Effector CD8-positive, alpha-beta T cell (primary cell): ENCODE measurements around the gene POU2AF3.
"Not testable (repeated sequence)": the region's sequence is repeated elsewhere in the genome, so short reads cannot be mapped to it uniquely, and the experiment has no call there.

ENCODE experiments used
- DNase-seq: peaks from one replicate; lab custom pipeline; 2025; lab: John Stamatoyannopoulos, UW
- total RNA-seq, 4 experiments: gene quantifications; one replicate each; lab custom pipeline; 2026; lab: John Stamatoyannopoulos, UW

The POU2AF3 gene, protein sequence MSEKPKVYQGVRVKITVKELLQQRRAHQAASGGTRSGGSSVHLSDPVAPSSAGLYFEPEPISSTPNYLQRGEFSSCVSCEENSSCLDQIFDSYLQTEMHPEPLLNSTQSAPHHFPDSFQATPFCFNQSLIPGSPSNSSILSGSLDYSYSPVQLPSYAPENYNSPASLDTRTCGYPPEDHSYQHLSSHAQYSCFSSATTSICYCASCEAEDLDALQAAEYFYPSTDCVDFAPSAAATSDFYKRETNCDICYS
- total RNA-seq = 0 reads per million in 4 experiments

- no peak for DNase-seq
Observed at GRCh38 chr11:111298413-111299100, at the start of gene POU2AF3. TSS of gene POU2AF3 (plus strand) at chr11:111298546. CDS start at chr11:111298582, 36 bp downstream.

DNA sequence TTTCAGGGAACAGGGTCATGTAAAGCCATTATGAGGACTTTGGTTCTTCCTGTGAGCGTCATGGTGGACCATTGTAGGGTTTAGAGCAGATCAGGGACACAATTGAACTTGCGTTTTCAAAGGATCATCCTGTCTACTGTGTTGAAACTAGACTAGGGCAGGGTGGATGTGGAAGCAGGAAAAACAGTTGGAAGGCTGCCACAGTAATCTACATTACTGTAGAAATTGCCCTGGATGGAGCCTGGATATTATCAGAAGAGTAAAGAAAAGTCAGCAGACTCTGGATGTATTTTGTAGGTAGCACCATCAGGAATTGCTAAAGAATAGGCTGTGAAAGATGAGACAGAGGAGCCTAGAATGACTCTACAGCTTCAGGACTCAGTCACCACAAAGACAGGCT, 47.4 kb upstream of the POU2AF3 start:
- no peak for DNase-seq

GRCh38 chr11:111253131-111253530, 45.2 kb upstream of the POU2AF3 start:
- DNase-seq = no peak

GRCh38 chr11:111253630-111254029, 44.7 kb upstream of the POU2AF3 start:
- DNase-seq = no peak

DNA sequence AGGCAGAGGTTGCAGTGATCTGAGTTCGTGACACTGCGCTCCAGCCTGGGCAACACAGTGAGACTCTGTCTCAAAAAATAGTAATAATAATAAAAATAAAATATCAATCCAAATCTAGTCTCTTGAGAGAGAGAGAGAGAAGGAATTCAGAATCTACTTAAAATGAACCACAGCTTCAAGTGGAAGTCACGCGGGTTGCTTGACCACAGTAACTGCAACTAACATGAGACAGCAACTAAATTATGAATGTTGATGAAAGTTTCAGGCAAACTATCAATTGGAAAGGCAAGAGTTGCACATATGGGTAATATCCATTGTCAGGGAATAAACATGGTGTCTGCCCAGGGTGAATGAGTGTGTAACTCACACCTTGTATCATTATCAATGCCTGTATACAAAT, 40.3 kb upstream of the POU2AF3 start:
- no peak for DNase-seq

GRCh38 chr11:111259896-111260295, 38.5 kb upstream of the POU2AF3 start:
- no peak for DNase-seq

DNA sequence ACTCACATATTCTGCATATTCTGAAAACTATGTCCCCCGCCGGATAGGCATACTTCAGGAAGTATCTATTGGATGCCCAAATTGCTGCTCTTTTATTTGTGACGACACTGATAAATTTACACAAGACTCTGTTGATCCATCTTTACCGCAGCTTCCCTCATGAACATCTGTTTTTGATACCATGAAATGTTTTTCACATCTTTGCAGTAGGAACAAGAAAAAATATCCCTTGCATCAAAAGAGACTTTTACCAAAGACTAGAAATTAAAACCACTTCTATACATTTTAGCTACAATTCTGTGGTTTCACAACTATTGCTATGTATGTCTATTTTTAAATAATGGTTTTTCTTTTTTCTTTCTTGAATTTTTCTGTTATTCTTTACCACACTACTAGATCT, 37.5 kb upstream of the POU2AF3 start:
- no peak for DNase-seq

DNA sequence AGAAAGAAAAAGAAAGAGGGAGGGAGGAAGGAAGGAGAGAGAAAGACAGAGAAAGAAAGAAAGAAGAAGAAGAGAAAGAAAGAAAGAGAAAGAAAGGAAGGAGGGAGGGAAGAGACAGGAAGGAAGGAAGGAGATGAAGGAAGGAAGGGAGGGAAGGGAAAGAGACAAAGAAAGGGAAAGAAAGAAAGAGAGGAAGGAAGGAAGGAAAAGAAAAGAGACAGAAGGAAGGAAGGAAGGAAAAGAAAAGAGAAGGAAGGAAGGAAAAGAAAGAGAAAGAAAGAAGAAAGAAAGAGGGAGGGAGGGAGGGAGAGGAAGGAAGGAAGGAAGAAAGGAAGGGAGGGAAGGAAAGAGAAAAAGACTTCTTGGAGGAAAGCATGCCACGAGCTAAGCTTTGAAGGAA, 33.7 kb upstream of the POU2AF3 start:
- DNase-seq = no peak

- DNase-seq = no peak
Observed at GRCh38 chr11:111265421-111265820, 32.9 kb upstream of the POU2AF3 start.

- DNase-seq = not testable (repeated sequence)
Observed at GRCh38 chr11:111268303-111268702, 30.0 kb upstream of the POU2AF3 start.

GRCh38 chr11:111269146-111269868, 29.0 kb upstream of the POU2AF3 start:
- DNase-seq = no peak

- no peak for DNase-seq
Observed at GRCh38 chr11:111272420-111272819, 25.9 kb upstream of the POU2AF3 start.

GRCh38 chr11:111282562-111283075, 15.7 kb upstream of the POU2AF3 start:
- no peak for DNase-seq

DNA sequence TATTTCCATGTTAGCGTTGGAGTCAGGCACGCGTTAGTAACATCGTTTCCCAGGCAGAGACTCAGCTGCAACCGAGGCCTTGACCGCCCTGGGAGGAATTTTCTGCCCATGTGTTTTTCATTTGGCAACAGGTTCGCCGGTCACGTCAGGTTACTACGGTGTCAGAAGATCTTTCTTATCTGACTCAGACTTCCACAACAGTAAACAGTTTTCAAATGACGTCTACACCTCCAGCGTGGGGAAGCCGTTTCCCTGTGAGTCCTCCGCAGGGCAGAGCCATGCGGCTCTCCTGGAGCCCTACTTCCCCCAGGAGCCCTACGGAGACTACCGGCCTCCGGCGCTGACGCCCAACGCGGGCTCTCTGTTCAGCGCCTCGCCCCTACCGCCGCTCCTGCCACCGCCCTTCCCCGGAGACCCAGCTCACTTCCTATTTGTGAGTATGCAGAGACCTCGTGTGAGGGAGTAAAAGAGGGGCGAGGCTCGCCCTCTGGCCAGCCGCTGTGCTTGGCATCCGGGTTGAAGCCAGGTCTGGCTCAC, 14.3 kb upstream of the POU2AF3 start:
- DNase-seq = no peak

DNA sequence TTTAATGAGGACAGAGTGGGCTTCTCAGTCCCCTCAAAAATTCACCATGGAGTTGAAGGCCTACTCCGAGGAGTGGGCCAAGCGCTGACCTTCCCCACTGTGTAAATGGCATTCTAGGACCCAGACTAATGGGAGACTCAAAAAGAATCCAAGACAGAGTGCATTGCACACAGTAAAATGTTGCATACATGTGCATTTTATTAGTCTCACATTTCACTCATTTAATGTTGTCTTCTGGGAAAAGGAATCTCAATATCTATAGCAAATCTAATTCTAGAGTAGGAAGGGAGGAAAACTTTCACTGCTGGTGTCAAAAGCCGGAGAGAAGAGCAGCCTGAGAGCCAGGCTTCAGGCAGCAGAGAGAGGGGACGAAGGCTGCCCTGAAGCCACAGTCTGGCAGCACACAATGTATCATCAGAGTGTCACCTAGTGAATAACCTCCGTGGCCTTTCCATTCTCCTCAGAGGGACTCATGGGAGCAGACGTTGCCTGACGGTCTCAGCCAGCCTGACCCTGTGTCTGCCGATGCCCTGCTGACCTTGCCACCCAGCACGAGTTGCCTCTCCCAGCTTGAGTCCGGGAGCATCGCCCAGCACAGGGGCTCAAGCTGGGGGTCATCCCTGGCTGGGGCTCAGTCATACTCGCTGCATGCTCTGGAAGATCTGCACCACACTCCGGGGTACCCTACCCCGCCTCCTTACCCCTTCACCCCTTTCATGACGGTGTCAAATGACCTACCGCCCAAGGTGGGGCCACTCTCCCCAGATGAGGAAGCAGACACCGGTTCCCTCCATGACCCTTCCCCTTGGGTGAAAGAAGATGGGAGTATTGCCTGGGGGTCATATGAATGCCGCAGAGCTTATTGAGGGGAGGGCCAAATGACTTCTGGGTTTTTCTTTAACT, 12.9 kb upstream of the POU2AF3 start:
- no peak for DNase-seq

- no peak for DNase-seq
Observed at GRCh38 chr11:111291764-111292163, 6.6 kb upstream of the POU2AF3 start.

DNA sequence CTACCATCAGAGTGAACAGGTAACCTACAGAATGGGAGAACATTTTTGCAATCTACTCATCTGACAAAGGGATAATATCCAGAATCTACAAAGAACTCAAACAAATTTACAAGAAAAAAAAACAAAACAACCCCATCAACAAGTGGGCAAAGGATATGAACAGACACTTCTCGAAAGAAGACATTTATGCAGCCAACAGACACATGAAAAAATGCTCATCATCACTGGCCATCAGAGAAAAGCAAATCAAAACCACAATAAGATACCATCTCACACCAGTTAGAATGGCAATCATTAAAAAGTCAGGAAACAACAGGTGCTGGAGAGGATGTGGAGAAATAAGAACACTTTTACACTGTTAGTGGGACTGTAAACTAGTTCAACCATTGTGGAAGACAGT, 5.9 kb upstream of the POU2AF3 start:
- DNase-seq = not testable (repeated sequence)

DNA sequence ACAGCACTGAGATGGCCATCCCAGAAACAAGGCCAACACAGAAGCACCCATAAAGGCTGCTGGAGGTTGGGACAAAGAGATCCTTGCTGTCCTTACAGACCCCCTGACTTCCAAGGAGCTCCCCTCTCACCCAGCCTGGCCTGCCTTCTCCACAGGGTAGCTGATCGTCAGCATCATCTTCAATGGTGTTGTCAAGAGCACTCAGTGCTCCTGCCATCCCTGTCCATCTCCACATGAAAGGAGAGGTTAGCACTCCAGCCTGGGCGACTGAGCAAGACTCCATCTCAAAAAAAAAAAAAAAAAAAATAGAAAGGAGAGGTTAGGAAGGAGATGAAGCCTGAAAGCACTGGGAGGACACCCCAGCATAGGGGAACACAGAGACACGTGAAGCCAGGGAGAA, 2.1 kb upstream of the POU2AF3 start:
- DNase-seq = no peak

- DNase-seq = no peak
Observed at GRCh38 chr11:111297696-111298095, 650 bp upstream of the POU2AF3 start.

DNA sequence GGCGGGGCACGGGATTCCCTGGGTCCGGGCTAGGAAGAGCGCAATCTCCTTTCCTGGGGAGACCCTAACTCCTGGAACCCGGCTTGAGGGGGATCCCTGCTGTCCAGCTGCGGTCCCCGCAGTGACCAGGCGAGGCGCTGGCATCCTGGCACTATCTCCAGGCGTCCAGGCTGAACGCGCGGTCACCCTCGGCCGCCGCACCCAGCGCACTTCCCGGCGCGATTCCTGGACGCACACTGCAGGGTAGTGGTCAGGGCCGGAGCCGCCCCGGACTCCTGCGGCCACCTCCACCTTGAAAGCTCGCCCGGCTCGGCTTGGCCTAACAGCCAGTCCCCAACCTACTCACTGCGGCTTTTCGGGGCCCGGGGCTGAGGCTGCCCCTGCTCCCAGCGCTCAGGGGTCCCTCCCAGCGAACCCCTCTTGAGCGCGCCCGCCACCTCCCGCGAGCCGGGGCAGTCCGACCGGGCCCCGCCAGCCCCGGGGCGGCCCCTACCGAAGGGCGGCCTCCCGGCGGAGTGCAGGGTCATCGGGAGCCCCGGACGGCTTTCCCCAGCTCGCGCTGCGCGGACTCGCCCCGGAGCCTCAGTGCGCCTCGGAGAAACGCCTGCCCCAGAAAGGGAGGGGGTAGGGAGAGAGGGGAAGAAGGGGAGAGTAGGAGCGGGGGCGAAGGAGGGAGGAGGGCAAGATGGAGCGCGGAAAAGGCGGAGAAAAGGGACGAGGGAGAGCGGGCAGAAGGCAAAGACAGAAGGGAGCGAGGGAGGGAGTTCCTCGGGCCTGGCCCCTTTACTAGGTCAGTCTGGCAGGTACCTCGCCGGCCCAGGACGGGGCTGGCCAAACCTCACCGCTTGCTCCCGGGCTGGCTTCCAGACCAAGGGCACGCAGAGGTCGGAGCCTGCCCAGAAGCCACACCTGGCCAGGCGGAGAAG, 1.0 kb downstream of the POU2AF3 start:
- DNase-seq = no peak
